GM18517 (cell line): ENCODE results near the gene LUZP1.
"Not testable (repeated sequence)": the region's sequence is repeated elsewhere in the genome, so short reads cannot be mapped to it uniquely, and the experiment has no call there.

Experiments used
- ATAC-seq: cut with Tn5 transposase; IDR thresholded peaks from one replicate; pipeline ENCODE4 v1.9.1; 2021; ENCODE audit warnings: mild to moderate bottlenecking, moderate library complexity; ENCODE audit not compliant: unreplicated experiment

The LUZP1 gene

GRCh38 chr1:23188936-23189452, 20.3 kb upstream of the LUZP1 start:
- not testable (repeated sequence) for ATAC-seq

GRCh38 chr1:23188434-23188884, 19.8 kb upstream of the LUZP1 start:
- no peak for ATAC-seq

- ATAC-seq = no peak
Observed at GRCh38 chr1:23187637-23188036, 19.0 kb upstream of the LUZP1 start.

GRCh38 chr1:23185381-23185780, 16.7 kb upstream of the LUZP1 start:
- no peak for ATAC-seq

GRCh38 chr1:23184212-23184934, 15.7 kb upstream of the LUZP1 start:
- no peak for ATAC-seq

- no peak for ATAC-seq
Observed at GRCh38 chr1:23179862-23180261, 11.2 kb upstream of the LUZP1 start.

GRCh38 chr1:23178950-23179349, 10.3 kb upstream of the LUZP1 start:
- no peak for ATAC-seq

- no peak for ATAC-seq
Observed at GRCh38 chr1:23178414-23178813, 9.8 kb upstream of the LUZP1 start.

GRCh38 chr1:23177438-23178380, 9.1 kb upstream of the LUZP1 start:
- ATAC-seq = no peak

- ATAC-seq = no peak
Observed at GRCh38 chr1:23177031-23177430, 8.4 kb upstream of the LUZP1 start.

- no peak for ATAC-seq
Observed at GRCh38 chr1:23174426-23175110, 5.9 kb upstream of the LUZP1 start.

GRCh38 chr1:23171181-23171755, 2.6 kb upstream of the LUZP1 start:
- no peak for ATAC-seq

GRCh38 chr1:23169727-23170335, 1.2 kb upstream of the LUZP1 start:
- ATAC-seq = no peak

GRCh38 chr1:23169195-23169575, 529 bp upstream of the LUZP1 start:
- no peak for ATAC-seq

GRCh38 chr1:23168079-23168444, 594 bp downstream of the LUZP1 start:
- no peak for ATAC-seq

GRCh38 chr1:23167353-23168078, 1.1 kb downstream of the LUZP1 start:
- no peak for ATAC-seq

- ATAC-seq = no peak
Observed at GRCh38 chr1:23166854-23167253, 1.8 kb downstream of the LUZP1 start.

GRCh38 chr1:23163395-23163794, 5.3 kb downstream of the LUZP1 start:
- no peak for ATAC-seq

- no peak for ATAC-seq
Observed at GRCh38 chr1:23159963-23160877, 8.4 kb downstream of the LUZP1 start.
